Measurements from ENCODE around the gene ABTB2. TPM values are rescaled to one million over a fixed set of nuclear protein-coding genes. Genes with fewer than 3 reads are reported as not detected.
"Not testable (repeated sequence)": the region's sequence is repeated elsewhere in the genome, so short reads cannot be mapped to it uniquely, and the experiment has no call there.

Gene ABTB2
- total RNA-seq, 2 donors from 2014 or later = 27.0 to 27.4 TPM

- Histone ChIP-seq H3K4me3 (no peak overlapping the region), H3K27ac (no peak overlapping the region), H3K4me1 (no peaks in the 10 kb centered on the region), H3K9me3 (no peaks in the 10 kb centered on the region), H3K27me3 (no peaks in the 10 kb centered on the region), H3K36me3 (no peaks in the 10 kb centered on the region)
- TF ChIP-seq CTCF (IDR thresholded peaks at IDR 0.05) = no peak
- no peak for DNase-seq (ENCODE audit: low spot score)
These were observed 45.6 kb upstream of the ABTB2 start for GRCh38 chr11:34403431-34403830.

DNA sequence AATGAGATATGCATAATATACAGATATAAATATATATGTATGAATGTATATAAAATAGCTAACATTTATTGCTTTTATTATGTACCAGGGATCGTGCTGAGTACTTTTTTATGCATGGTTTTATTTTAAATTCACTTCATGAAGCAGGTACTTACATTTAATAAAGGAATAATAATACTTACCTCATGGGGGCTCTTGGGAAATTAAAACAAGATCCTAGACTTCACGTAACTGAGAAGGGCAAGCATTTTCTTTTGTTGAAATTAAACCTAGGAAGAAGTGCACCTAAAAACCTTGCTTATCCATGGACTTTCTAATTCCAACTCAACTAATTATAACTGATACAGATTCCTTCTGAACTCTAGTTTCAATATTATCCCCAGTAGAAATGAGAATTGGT, 40.0 kb upstream of the ABTB2 start:
- Histone ChIP-seq H3K27me3 (no peaks in the 10 kb centered on the region), H3K4me1 (no peaks in the 10 kb centered on the region), H3K27ac (no peak overlapping the region), H3K9me3 (peaks cover 0 to 8% of the 10 kb centered on the region in 2 donors), H3K36me3 (no peaks in the 10 kb centered on the region), H3K4me3 (no peak overlapping the region)
- DNase-seq (ENCODE audit: low spot score) = no peak
- no peak for TF ChIP-seq CTCF (IDR thresholded peaks at IDR 0.05)

DNA sequence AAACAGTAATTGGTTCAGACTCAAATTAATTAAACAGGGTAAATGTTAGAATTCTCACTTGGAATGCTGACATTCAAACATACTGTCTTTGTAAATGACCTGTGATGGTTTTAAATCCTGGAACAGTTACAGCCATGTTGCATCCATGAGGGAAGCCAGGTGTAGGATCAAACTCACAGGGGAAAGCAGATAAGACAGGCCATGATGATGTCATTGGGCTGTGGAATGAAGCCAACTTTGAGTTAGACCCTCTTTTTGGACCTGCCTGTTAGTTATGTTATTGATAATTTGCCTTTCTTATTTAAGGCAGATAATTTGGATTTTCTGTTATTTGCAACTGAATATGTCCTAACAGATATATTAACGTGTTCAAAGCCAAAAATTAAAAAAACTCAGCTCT, 39.3 kb upstream of the ABTB2 start:
- no peak overlapping the region for H3K4me3 ChIP-seq
- peaks cover 0 to 15% of the 10 kb centered on the region in 2 donors for H3K9me3 ChIP-seq
- no peaks in the 10 kb centered on the region for H3K36me3 ChIP-seq
- H3K4me1 ChIP-seq = no peaks in the 10 kb centered on the region
- no peak for DNase-seq (ENCODE audit: low spot score)
- H3K27me3 ChIP-seq = no peaks in the 10 kb centered on the region
- H3K27ac ChIP-seq = no peak overlapping the region
- TF ChIP-seq CTCF (IDR thresholded peaks at IDR 0.05) = no peak

GRCh38 chr11:34395916-34396550, 38.2 kb upstream of the ABTB2 start:
- Histone ChIP-seq H3K36me3 (no peaks in the 10 kb centered on the region), H3K4me3 (no peak overlapping the region), H3K4me1 (no peaks in the 10 kb centered on the region), H3K27me3 (no peaks in the 10 kb centered on the region), H3K27ac (no peak overlapping the region), H3K9me3 (peaks cover 0 to 18% of the 10 kb centered on the region in 2 donors)
- DNase-seq (ENCODE audit: low spot score) = no peak
- no peak for TF ChIP-seq CTCF (IDR thresholded peaks at IDR 0.05)

- Histone ChIP-seq H3K9me3 (peaks cover 0 to 18% of the 10 kb centered on the region in 2 donors), H3K27me3 (no peaks in the 10 kb centered on the region), H3K4me1 (no peaks in the 10 kb centered on the region), H3K27ac (no peak overlapping the region), H3K4me3 (no peak overlapping the region), H3K36me3 (no peaks in the 10 kb centered on the region)
- TF ChIP-seq CTCF (IDR thresholded peaks at IDR 0.05) = no peak
- DNase-seq (ENCODE audit: low spot score) = no peak
These were observed 37.0 kb upstream of the ABTB2 start for GRCh38 chr11:34394771-34395300.

- no peaks in the 10 kb centered on the region for H3K36me3 ChIP-seq
- no peak for TF ChIP-seq CTCF (IDR thresholded peaks at IDR 0.05)
- no peaks in the 10 kb centered on the region for H3K27me3 ChIP-seq
- no peak overlapping the region for H3K27ac ChIP-seq
- DNase-seq (ENCODE audit: low spot score) = no peak
- peaks cover 0 to 8% of the 10 kb centered on the region in 2 donors for H3K9me3 ChIP-seq
- H3K4me1 ChIP-seq = no peaks in the 10 kb centered on the region
- no peak overlapping the region for H3K4me3 ChIP-seq
These were observed 29.8 kb upstream of the ABTB2 start for GRCh38 chr11:34387653-34388052.

DNA sequence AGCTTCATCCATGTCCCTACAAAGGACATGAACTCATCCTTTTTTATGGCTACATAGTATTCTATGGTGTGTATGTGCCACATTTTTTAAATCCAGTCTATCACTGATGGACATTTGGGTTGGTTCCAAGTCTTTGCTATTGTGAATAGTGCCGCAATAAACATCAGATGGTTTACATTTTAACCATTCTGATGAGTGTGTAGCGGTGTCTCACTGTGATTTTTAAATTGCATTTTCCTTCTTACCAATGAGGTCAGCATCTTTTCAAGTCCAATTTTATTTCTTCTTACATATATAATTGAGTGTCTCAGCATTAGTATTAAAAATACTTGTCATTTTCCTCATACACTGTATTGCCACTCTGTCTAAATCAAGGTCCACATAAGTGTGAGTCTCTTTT, 28.5 kb upstream of the ABTB2 start:
- not testable (repeated sequence) for H3K9me3 ChIP-seq; H3K27me3 ChIP-seq; H3K4me1 ChIP-seq; H3K27ac ChIP-seq; DNase-seq (ENCODE audit: low spot score); H3K36me3 ChIP-seq; H3K4me3 ChIP-seq

Measured in right atrium auricular region (tissue), 2 donors.